Fibroblast of gingiva (primary cell): ENCODE results near the gene NOP9.
"Not testable (repeated sequence)": the region's sequence is repeated elsewhere in the genome, so short reads cannot be mapped to it uniquely, and the experiment has no call there.

Source experiments
- DNase-seq: peaks from one replicate; pipeline ENCODE4 v3.0.0-alpha.2; 2011; ENCODE audit warnings: low read depth

NOP9 gene

DNA sequence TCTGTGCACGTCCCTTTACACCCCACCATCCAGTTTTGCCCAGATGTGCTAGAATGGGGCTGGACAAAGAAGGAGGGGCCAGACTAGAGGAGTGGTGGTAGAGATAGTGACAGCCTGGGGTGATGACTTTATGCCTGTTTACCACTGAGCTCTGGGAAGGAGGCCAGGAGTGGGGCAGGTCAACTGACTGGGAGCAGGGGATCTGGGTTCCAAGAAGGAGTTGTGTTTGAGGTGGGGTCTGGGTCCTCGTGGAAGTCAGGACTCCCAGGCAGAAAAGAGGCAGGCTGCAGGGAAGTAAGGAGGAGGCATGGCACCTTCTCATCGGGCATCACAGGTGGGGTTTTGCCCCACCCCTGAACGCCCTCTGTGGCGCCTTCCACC, 10.6 kb downstream of the NOP9 start:
- DNase-seq = no peak

DNA sequence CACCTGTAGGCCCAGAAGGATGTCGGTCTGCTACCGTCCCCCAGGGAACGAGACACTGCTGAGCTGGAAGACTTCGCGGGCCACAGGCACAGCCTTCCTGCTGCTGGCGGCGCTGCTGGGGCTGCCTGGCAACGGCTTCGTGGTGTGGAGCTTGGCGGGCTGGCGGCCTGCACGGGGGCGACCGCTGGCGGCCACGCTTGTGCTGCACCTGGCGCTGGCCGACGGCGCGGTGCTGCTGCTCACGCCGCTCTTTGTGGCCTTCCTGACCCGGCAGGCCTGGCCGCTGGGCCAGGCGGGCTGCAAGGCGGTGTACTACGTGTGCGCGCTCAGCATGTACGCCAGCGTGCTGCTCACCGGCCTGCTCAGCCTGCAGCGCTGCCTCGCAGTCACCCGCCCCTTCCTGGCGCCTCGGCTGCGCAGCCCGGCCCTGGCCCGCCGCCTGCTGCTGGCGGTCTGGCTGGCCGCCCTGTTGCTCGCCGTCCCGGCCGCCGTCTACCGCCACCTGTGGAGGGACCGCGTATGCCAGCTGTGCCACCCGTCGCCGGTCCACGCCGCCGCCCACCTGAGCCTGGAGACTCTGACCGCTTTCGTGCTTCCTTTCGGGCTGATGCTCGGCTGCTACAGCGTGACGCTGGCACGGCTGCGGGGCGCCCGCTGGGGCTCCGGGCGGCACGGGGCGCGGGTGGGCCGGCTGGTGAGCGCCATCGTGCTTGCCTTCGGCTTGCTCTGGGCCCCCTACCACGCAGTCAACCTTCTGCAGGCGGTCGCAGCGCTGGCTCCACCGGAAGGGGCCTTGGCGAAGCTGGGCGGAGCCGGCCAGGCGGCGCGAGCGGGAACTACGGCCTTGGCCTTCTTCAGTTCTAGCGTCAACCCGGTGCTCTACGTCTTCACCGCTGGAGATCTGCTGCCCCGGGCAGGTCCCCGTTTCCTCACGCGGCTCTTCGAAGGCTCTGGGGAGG, 11.3 kb downstream of the NOP9 start, which contains the start of gene LTB4R:
Gene LTB4R (plus strand): TSS at position 857 of the 959 bp plus-strand sequence. CDS start 4,150 bp downstream, outside the sequence.
- peak; percentile 69 for DNase-seq

DNA sequence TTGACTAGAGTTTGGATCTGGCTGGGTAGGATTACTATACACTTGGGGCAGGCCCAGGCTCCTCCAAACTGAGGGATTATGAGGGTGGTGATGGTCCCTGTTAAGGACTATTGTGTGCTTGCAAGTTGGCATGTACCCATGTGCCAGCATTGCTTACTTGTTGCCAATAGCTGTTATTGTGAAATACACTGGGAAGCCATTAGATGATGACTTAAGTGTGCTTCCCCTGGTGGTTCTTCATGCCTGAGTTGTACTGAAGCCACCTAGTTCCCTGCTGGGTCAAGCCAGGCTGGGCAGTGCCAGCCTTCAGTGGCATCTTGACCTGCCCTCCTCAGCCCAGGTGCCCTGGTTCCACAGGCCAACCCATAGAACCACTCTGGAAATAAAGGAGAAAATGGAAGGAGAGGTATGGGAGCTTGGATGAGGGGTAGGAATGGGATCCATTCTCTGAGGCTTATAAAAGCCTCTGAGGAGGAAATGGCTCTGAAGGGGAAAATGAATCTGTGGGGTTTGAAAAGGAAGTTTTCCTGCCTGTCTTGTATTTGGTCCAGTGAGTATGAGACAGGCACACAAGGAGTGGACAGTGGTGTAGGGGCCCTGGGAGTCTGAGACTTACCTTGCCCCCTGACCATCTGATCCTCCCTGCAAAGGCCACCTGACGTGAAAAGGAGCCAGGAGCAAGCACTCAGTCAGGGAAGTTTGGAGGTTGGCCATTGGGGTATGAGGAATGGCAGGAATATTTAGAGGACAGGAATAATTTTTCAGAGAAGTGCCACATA, 12.4 kb downstream of the NOP9 start:
- DNase-seq = peak; percentile 81

DNA sequence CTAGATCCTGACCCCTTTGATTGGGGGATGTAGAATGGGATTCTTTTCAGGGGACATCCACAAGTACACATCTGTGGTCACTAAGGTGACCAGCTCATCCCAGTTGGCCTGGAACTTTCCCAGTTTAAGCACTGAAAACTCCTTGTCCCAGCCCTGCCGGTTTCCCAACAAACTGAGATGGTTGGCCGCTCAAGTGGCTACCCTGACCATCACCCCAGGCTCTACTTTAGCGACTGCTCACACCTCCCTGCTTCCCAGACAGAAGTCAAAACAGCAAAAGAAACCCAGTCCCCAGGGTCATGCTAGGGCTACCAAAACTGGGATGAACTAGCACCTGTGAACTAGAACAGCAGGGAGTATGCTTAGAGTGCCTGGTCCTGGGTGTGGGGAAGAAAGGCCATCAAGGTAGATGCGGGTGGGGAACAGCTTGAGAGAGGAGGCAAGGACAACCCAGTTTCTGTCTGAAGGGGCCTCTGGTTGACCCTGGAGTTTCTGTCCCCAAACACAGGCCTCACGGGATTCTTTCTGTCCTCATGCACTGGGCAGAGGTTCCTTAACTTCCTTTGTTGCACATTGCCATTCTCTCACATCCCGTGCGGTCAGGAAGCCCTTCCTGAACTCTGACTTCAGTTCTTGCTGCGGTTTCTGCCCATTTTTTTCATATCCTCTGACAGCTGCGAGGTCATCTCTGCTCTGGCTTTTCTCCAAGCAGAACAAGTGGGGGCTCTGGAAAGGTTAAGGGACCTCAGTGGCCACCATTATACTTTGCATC, 13.3 kb downstream of the NOP9 start:
- no peak for DNase-seq

DNA sequence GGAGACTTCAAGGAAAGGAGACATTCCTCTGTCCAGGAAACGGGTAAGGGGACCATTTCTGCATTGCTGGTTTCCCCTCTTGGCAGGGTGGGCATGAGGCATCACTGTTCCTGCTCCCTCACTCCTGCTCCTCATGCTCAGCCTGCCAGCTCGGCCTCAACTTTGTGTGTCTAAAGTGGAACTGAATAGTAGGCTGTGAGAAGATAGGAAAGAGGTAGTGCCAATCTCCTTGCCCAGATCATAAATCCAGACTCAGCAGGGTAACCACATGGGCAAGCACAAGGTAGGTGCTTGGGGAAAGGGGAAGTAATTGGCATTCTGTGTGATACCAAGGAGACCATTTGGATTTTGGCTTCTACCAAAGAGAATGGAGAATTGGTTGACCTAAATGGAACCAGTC, 14.3 kb downstream of the NOP9 start:
- DNase-seq = no peak

DNA sequence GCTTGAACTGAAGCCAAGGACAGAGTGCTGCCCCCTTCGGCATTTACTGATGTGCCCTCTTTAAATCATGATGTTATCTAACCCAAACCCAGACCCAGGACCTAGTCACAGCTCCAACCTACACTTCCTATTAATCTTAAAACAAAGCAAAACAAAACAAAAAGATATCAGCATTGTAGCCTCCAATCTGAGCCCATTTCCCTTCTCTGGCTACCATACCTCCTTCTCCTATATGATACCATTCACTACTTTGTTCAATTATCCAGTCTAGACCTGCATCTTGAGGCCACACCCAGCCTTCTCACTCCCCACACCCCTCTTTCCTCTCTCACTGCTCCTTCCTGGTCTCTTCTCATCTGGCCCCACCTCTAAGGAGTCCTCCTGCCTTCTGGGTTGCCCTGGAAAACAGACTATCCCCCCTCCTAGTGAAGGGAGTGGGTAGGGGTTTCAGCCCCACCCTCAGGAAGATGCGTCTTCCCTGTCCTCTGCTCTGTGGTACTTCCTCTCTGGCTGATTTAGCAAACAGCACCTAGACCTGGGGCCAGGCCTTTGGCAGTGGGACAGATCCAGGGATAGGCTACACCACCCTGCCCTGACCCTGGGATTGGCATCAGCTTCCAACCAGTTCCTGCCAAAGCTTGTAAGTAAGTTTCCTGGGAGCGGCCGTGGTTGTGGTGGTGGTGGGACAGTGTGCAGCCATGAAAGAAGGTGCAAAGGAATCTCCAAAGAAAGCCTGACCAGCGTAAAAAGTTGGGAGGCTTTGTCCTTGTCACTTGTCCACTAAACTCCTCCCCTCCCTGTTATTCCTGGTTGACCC, 14.9 kb downstream of the NOP9 start:
- no peak for DNase-seq

DNA sequence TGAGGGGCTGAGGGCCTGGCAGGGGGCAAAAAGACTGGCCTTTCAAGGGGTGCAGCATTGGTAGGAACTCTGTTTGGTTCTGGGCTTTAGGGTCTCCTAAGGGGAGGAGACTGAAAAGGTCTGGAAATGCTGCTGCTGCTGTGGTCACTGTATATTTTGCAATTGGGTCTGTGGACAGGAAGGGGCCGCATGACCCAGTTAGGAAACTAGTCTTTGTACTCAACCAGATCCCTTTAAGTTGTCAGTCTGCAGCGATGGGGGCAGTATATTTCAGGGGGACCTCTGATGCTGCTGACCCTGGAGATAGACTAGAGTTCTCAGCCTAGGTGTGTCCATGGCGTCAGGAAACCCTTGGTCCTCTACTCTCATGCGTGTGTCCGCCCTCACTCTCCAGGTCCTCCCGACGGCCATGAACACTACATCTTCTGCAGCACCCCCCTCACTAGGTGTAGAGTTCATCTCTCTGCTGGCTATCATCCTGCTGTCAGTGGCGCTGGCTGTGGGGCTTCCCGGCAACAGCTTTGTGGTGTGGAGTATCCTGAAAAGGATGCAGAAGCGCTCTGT, 15.7 kb downstream of the NOP9 start:
- no peak for DNase-seq

DNA sequence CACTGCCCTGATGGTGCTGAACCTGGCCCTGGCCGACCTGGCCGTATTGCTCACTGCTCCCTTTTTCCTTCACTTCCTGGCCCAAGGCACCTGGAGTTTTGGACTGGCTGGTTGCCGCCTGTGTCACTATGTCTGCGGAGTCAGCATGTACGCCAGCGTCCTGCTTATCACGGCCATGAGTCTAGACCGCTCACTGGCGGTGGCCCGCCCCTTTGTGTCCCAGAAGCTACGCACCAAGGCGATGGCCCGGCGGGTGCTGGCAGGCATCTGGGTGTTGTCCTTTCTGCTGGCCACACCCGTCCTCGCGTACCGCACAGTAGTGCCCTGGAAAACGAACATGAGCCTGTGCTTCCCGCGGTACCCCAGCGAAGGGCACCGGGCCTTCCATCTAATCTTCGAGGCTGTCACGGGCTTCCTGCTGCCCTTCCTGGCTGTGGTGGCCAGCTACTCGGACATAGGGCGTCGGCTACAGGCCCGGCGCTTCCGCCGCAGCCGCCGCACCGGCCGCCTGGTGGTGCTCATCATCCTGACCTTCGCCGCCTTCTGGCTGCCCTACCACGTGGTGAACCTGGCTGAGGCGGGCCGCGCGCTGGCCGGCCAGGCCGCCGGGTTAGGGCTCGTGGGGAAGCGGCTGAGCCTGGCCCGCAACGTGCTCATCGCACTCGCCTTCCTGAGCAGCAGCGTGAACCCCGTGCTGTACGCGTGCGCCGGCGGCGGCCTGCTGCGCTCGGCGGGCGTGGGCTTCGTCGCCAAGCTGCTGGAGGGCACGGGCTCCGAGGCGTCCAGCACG, 16.4 kb downstream of the NOP9 start:
- DNase-seq = no peak

DNA sequence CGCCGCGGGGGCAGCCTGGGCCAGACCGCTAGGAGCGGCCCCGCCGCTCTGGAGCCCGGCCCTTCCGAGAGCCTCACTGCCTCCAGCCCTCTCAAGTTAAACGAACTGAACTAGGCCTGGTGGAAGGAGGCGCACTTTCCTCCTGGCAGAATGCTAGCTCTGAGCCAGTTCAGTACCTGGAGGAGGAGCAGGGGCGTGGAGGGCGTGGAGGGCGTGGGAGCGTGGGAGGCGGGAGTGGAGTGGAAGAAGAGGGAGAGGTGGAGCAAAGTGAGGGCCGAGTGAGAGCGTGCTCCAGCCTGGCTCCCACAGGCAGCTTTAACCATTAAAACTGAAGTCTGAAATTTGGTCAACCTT, 16.9 kb downstream of the NOP9 start:
- no peak for DNase-seq

DNA sequence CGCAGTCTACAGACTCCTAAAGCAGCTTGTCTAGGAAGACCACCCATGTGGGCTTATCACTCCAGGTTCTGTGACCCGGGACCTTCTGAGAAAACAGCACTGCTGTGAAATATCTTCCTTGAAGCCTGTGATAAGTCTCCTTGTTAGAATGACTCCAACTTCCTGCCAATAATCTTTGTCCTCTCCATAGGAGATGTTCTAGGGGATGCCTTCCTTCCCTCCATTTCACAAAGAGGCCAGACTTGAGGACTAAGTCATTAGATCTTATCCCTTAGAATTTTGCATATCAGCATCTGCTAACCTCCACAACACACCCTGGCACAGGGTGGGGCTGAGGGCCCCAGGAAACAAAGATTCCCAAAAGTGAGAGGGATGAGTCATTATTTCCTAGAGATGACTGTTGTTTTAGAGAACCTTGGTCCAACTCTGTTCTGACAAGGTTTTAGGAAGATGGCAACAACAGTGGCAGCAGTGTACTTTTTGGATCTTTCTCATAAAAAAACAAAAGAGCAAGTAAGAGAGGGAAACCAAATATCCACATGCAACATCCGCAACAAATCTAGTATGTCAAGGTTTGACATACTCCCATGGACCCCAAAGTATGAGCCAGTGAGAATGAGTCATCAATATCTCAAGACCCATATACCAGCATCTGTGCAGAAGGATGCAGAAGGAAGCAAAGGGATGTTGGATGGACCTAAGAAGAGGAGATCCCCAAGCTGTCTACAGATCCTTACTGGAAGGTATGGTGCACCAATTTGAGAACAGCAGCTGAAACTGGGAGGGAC, 17.7 kb downstream of the NOP9 start:
- DNase-seq = peak; percentile 15

DNA sequence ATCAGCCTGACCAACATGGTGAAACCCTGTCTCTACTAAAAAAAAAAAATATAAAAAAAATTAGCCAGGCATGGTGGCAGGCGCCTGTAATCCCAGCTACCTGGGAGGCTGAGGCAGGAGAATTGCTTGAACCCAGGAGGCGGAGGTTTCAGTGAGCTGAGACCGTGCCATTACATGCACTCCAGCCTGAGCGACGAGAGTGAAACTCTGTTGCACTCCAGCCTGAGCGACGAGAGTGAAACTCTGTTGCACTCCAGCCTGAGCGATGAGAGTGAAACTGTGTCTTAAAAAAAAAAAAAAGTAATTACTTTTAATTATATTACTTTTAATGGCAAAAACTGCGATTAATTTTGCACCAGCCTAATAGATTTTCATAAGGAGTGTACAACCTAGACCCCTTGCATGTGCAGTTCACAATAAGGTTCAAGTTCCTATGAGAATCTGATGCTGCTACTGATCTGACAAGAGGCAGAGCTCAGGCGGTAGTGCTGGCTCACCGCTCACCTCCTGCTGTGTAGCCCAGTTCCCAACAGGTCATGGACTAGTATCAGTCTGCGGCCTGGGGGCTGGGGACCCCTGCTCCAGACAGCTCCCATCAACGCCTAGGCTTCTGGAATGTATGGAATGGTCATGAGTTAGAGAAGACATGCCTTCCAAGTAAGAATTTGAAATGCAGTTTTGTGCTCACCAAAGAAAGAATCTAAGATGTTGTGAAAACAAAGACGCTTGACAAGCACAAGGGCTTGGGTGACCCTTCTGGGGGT, 21.7 kb downstream of the NOP9 start:
- no peak for DNase-seq

DNA sequence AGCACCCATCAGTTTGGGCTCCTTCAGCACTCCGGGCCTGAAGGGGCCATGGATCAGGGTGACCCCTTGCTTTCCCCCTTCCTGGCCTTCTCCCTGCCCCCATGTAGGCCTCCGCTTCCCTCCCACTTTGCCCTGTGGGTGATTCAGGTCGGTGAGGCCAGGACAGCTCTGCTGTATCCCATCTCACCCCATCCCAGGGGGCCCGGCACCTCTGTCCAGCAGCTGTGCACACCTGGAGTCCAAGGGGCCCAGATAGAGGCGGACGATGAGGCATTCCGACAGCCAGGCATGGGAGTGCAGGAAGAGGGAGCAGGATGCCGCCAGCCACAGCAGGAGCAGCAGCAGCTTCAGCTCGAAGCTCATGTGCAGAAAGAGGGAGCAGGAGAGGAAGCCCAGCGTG, 23.0 kb downstream of the NOP9 start:
- no peak for DNase-seq

DNA sequence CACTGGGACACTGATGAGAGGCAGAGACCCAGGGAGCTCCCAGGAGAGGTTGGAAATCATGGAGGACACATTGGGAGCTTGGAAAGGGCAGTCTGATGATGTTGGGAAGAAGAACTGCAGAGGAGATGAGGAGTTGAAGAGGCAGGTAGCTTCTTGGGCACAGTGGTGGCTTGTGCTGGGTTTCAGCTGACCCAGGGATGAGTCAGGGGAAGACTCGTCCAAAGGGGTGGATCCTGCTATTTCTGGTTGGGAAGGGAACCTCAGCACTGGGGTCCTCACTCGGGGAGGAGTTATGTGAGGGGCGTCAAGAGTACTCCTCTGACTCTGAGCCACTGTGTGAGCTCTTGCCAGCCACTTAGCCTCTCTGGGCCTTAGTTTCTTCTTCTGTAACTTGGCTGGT, 23.7 kb downstream of the NOP9 start:
- no peak for DNase-seq

DNA sequence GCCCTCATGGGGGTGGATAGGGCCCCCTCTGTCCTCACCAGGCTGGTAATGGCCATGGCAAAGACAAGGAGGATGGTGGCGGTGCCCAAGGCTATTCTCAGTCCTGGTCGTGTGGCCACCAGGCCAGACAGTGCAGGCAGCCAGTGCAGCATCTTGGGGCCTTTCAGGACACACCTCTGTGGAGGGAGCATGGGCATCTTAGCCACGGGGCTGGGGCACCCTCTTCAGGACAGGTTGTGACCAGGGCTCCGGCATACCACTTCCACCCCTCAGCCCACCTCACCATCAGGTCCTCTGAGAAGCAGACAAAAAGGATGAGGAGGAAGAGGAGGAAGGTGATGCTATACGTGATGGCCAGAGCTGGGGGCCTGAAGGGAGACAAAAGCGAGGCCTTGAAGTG, 24.4 kb downstream of the NOP9 start:
- DNase-seq = no peak

DNA sequence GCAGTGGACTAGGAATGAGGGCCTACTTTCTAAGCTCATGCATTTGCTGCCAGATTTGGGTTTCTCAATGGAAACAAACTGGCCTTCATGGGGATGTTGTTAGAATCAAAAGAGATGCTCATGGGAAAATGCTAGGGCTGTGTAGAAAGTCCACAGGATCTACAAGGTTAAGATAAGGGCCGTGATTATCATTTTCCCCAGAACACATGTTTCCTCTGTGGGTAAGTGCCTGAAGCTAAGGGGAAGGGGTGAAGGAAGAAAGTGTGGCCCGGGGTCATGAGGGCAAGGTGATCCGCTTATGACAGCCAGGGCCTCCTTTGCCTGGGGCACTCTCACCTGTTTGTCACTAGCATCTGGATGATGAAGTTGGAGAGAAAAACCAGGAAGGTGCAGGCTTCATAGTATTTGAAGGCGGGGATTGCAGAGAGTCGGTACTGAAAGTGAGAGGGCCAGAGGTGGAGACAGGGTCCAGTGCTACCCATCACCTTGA, 25.4 kb downstream of the NOP9 start:
- no peak for DNase-seq

DNA sequence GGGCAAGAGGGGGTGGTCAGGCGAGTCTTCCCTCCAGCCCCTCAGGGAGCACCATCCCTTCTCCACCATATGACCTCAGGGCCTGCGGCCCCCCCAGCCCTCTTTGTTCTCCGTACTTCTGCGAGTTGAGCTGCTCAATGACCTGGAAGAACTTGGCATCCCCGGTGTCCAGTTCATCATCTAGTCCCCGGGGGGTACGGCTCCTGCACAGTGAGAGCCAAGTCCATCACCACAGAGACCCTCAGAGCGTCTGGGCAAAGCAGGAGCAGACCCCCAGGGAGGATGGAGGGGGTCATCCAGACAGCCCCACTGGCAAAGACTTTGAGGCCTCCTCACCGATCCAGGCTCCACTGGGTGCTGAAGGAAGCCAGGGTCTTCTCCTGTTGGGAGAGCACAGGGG, 26.3 kb downstream of the NOP9 start:
- DNase-seq = no peak

DNA sequence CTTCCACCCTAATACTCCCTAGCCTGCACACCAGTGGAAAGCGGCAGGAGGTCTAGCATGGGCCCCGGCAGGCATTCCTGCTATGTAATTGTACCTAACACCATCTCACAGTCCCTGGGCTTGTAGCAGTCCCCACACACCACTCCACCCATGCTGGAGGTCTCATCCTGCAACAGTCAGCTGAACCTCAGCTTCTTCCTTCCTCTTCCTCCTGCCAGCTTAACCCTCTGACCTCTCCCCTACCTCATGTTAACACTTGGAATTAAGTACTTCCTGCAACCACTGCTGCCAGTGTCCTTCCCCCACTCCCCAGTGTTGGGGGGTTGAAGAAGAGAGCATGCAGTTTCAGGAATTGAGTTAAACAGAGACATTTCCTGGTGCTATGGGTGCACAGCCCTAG, 27.7 kb downstream of the NOP9 start:
- DNase-seq = no peak

DNA sequence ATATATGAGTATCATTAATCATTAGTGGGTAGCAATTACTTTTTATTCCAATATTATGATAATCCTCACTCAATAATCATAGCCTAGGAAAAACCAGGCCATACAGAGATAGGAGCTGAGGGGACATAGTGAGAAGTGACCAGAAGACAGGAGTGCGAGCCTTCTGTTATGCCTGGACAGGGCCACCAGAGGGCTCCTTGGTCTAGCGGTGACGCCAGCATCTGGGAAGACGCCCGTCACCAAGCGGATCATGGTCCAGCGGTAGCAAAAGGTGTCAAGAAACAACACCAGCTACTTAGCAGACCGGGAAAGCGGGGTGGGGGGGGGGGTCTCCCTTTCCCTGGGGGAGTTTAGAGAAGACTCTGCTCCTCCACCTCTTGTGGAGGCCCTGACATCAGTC, 28.3 kb downstream of the NOP9 start:
- not testable (repeated sequence) for DNase-seq
